ENCODE data around the gene B3GNT3.
"Not testable (repeated sequence)": the region's sequence is repeated elsewhere in the genome, so short reads cannot be mapped to it uniquely, and the experiment has no call there.

Gene B3GNT3

DNA sequence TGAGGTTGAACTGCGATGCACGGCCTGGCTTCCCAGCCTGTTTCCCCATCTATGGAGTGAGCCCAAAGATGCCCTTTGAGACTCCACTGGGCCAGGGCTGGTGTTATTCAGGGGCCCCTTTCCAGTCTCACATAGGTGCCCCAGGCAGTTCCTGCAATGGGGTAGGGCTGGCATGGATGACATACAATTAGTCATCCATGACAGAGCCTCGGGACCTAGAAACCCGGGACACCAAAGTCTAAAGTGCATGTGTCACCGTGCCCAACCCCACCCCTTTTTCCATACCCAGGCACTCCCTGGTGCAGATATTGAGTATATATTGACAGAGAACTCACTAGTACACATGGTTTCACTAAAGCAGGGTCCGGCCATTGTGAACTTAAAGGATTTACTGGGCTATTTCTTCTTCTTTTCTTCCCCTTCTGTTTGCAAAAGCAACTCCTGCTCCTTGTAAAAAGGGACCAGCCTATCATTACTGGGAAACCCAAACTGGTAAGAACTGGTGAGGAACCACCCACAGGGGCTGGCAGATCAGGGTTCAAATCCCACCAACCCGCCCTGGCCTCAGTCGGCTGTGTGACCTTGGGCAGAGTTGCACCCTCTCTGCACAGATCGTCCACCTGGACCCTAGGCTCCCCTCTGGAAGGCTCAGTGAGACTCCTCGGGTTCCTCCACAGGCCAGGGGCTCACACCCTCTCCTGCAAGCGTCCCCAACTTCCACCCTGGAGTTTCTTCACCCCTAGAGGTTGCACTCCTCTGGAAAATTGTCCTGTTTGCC lies 2.7 kb downstream of the B3GNT3 start:
- FAIRE-seq = no peak

DNA sequence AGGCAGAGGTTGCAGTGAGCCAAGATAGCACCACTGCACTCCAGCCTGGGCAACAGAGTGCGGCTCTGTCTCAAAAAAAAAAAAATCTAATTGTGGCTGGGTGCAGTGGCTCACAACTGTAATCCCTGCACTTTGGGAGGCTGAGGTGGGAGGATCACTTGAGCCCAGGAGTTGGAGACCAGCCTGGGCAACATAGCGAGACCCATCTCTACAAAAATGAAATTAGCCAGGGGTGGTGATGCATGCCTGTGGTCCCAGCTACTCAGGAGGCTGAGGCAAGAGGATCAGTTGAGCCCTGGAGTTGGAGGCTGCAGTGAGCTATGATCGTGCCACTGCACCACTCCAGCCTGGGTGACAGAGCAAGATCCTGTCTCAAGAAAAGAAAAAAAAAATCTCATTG lies 3.7 kb downstream of the B3GNT3 start:
- not testable (repeated sequence) for FAIRE-seq

DNA sequence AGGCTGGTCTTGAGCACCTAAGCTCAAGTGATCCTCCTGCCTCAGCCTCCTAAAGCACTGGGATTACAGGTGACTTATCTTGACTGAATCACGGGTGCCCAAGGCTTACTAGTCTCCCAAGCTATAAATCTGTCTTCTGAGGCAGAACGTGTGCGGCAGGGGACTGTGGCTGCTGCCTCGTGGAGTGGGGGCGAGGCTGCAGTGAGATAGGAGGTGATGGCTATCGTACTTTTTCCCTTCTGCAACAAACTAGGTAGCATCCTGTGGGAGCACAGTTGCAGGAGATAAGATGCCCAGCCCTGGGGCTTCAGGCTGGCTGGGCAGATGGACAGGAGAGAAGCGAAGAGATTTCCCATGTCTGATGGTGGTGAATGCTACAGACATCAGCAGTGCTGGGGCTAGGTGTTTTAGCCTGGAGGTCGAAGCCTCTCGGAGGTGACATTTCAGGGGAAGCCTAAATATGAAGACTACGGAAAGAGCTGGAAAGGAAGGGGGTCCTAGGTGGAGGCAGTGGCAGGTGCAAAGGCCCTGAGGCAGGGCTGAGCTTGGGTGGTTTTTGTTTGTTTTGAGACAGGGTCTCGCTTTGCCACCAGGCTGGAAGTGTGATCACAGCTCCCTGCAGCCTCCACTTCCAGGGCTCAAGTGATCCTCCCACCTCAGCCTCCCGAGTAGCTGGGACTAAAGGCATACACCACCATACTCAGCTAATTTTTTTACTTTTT lies 7.4 kb downstream of the B3GNT3 start:
- no peak for FAIRE-seq

DNA sequence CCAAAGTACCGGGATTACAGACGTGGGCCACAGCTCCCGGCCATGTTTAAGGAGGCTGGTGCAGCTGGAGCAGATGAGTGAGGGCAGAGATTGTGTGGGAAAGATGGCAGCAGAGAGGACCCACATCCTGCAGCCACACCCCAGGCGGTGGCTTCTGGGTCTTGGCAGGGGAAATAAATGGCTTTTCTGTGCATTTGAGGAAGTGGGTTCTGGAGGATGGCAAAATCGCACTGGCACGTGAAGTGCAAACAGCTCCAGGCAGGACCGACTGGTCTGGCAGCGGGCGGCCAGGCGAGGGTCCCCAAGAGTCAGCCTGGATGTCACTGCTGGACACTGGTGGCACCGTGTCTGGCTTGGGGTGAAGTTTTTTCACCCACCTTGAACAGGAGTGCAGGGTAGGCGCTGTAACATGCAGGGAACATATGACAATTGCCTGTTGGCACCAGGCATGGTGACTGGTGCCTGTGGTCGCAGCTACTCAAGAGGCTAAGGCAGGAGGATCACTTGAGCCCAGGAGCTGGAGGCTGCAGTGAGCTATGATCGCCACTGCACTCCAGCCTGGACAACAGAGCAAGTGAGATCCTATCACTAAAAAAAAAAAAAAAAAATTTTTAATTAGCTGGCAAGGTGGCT lies 8.4 kb downstream of the B3GNT3 start:
- no peak for FAIRE-seq

DNA sequence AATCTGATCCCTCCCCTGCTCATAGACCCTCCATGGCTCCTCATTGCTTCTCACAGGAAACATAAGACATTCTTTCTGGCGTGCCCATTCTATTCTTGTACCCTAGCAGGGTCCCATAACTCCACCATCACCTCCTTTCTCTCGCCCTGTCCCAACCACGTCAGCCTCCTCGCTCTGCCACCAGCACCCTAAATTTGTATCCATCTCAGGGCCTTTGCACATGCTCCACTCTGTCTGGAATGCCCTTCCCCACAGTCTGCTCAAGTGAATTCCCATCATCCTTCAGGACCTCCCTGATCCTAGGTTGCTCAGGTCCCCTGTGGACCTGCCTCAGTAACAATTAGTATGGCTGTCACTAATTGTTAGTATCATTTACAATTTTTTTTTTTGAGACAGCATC lies 10.5 kb downstream of the B3GNT3 start:
- FAIRE-seq = no peak

DNA sequence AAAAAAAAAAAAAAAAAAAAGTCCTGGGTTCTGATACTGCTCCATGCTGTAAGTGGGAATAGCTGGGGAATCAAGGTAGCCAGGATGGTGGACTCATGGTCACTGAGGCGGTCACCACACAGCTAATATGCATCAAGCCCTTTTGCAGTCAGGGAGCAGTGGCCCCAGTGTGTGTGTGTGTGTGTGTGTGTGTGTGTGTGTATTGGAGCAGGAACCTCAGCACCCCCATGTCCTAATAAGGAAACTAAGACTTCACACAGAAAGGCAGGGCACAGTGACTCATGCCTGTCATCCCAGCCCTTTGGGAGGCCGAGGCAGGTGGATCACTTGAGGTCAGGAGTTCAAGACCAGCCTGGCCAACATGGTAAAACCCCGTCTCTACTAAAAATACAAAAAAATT lies 12.0 kb downstream of the B3GNT3 start:
- FAIRE-seq = no peak

GRCh38 chr19:17807731-17808316 lies 12.9 kb downstream of the B3GNT3 start:
- FAIRE-seq = no peak

- FAIRE-seq = no peak
Observed at GRCh38 chr19:17811103-17811502, 16.2 kb downstream of the B3GNT3 start.

GRCh38 chr19:17811681-17812080 lies 16.7 kb downstream of the B3GNT3 start:
- FAIRE-seq = no peak

DNA sequence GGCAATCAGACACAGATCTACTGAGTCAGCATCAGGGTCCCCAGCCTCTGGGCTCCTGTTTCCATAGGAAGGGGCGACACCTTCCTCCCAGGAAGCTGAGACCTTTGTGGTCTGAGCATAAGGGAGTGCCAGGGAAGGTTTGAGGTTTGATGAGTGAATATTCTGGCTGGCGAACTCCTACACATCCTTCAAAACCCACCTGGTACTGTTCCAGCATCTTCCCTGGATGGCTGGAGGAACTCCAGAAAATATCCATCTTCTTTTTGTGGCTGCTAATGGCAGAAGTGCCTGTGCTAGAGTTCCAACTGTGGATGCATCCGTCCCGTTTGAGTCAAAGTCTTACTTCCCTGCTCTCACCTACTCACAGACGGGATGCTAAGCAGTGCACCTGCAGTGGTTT lies 17.2 kb downstream of the B3GNT3 start:
- no peak for FAIRE-seq

- FAIRE-seq = no peak
Observed at GRCh38 chr19:17817668-17818363, 22.9 kb downstream of the B3GNT3 start.

DNA sequence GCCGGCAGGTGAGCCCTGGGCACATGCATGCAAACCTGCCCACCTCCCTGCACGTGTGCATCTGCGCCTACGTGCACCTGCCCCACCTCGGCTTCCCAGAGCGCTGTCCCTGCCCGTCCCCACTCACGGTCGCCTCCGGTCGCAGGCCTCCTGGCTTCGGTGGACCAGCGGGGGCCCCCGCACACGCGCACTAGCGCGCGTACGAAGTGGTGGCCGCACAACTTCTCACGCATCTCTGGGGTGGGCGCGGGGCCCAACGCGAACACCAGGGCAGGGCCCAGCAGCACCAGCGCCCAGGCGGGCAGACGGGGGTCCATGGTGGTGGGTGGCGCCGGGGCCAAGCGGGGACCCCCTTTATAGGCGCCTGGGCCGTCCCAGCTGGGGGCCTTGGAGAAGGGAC lies 26.3 kb downstream of the B3GNT3 start, which contains the start of gene INSL3:
INSL3 (minus strand) TSS at position 330 of the 400 bp plus-strand sequence; CDS start at position 317, 13 bp downstream.
- FAIRE-seq = no peak

- FAIRE-seq = no peak
Observed at GRCh38 chr19:17824339-17824738, 29.4 kb downstream of the B3GNT3 start.

- FAIRE-seq = no peak
Observed at GRCh38 chr19:17826508-17827056, 31.6 kb downstream of the B3GNT3 start.

- FAIRE-seq = no peak
Observed at GRCh38 chr19:17829855-17830566, 35.1 kb downstream of the B3GNT3 start.

GRCh38 chr19:17830567-17831418 lies 35.9 kb downstream of the B3GNT3 start:
- FAIRE-seq = no peak

GRCh38 chr19:17831419-17831888 lies 36.5 kb downstream of the B3GNT3 start:
- FAIRE-seq = no peak

- FAIRE-seq = no peak
Observed at GRCh38 chr19:17832443-17833208, 37.7 kb downstream of the B3GNT3 start.

DNA sequence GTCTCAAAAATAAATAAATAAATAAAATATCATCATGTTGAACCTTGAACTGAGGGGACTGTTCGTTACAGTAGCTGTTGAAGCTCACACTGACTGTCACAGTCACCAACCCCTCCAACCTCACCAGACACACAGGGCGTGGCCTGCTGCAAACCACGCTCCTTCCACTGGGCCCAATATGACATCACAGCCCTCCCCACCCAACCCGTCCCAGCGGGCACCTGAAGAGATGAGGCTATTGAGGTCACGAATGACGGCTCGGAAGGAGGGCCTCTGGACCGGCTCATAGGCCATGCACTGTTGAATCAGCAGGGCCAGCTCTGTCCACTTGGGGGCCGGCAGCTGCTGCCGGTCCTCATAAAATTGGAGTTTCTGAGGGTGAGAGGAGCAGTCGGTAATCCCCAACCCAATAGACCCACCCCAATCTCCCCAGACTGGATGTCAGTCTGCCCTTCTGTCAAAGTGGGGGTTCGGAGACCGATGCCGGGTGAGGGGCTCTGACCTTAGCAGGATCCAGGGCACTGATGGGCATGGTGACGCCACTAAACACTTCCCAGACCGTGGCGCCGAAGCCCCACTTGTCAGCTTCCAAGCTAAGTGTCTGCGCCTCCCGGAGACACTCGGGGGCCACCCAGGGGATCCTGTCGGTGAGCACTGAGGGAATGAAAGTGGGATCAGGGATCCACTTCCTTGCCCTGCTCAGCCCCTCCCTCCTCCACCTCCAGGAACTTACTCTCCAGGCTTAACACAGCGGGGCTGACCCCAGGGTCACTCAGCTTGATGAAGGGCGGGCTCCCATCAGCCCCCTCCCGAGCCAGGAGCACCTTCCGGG lies 39.6 kb downstream of the B3GNT3 start:
- no peak for FAIRE-seq

Data from G401.6 (cell line).